Hematopoietic multipotent progenitor cell treated with erythropoietin and hydrocortisone succinate and interleukin-3 and kit ligand, for 4 days (in vitro differentiated cells): Measurements from ENCODE around the gene DHRS7C.

ENCODE experiments used
- DNase-seq: peaks from one replicate; pipeline ENCODE4 v3.0.0-alpha.2; 2015

The DHRS7C gene

DNA sequence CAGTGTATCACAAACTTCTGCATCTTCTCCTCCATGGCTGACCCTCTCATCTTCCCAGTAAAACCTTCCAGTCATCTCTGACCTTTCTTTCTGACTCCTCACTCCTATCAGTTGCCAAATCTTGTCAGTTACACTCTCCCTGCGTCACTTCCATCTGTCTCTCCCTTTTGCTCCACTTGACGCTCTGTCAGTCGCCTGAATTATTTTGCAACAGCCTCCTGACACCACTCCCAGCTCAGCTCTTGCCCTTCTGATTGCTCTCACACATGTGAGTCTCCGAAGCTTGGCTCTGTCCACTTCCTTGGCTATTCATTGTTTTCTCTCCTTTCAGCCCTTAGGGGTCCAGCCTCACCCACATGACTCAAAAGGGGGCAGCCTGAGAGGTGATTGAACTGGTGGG is 27.7 kb downstream of the DHRS7C start:
- DNase-seq = no peak

GRCh38 chr17:9760266-9760665 is 31.1 kb downstream of the DHRS7C start:
- DNase-seq = no peak

GRCh38 chr17:9755083-9755482 is 36.3 kb downstream of the DHRS7C start:
- DNase-seq = peak; percentile 11

DNA sequence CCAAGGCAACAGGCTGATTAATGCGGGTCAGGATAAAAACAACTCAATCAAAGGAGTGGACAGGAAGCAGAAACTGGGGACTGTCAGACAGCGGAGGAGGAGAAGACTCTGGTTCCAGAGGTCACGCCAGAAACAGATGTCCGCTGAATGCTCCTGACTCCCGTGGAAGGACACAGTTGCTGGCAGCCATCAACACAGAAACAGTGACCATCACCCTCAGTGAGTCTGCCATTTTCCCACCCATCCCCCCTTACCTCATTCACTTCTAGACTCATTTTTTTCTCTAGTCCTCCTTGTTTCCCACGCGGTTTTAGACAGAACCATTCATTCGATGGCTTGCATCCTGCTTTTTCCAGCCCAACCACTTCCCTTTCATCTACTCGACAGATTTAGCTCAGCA is 40.9 kb downstream of the DHRS7C start:
- DNase-seq = no peak

DNA sequence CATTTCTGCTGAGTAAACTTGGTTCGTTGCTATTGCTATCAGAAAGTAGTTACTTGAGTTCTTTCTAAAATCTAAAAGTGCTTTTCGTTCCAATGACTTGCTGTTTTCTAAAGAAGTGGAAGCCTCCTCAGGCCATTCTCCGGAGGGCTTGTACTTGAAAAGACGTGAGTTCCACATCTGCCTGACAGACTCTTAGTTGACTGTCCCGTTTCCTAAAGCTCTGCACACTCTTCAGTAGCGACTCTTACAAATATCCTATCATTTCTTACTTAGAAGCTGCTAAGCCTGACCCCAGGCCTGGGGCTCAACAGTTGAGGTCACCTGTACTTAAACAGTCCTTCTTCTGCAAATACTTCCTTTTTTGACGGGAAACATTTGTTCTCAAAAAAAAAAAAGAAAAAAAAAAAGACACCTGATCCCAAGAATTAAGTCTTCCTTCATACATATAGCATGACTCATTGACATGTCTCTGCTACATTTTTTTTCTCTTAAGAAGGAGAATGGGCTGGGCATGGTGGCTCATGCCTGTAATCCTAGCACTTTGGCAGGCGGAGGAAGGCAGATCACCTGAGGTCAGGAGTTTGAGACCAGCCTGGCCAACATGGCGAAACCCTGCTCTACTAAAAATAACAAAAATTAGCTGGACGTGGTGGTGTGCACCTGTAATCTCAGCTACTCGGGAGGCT is 61.5 kb downstream of the DHRS7C start:
- DNase-seq = no peak

DNA sequence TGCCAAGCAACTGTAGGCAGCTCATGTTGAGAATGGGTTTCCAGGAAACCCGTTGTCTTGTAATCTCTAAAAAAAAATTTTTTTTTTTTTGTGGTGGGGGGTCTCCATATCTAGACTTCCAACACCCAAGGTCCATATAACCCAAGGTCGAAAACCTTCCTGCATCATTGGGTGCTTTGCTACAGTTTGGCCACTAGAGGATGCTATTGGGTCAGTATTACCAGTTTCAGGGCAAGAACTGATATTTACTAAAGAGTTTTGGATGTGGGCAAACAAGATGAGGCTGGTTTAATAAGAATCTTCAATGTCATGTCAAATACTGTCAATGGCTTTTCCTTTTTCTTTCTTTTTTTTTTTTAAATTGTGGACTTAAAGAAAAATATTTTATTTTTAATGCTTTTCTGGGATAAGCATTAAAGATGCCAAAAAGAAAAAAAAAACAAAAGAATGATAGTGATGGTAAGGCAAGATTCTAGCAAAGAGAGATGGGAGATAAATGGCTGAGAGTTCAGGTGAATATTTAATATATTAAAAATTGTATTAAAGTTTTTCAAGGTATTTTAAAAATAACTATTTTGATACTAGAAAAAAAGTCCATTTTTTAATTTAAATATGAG is 62.2 kb downstream of the DHRS7C start:
- peak; percentile 76 for DNase-seq

DNA sequence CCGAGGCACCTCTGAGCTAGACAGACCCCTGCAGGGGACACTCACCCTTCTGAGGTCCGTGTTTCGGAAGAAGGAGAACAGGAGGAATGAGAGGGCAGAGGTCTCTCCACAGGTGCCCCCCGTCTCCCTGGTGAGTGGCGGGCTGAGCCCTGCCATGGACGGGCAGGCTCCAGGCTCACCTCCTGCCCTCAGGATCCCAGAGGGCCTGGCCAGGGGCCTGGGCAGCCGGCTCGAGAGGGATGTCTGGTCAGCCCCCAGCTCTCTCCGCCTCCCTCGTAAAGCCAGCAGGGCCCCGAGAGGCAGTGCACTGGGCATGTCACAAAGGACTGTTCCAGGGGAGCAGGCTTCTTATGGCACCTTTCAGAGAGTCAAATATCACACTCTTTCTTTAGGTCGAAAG is 62.8 kb downstream of the DHRS7C start:
- DNase-seq = no peak

DNA sequence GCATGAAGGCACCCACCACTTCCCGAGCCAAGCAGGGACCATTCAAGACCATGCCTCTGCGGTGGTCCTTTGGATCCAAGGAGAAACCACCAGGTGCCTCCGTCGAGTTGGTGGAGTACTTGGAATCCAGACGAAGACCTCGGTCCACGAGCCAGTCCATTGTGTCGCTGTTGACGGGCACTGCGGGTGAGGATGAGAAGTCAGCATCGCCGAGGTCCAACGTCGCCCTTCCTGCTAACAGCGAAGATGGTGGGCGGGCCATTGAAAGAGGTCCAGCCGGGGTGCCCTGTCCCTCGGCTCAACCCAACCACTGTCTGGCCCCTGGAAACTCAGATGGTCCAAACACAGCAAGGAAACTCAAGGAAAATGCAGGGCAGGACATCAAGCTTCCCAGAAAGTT is 63.4 kb downstream of the DHRS7C start:
- DNase-seq = no peak

DNA sequence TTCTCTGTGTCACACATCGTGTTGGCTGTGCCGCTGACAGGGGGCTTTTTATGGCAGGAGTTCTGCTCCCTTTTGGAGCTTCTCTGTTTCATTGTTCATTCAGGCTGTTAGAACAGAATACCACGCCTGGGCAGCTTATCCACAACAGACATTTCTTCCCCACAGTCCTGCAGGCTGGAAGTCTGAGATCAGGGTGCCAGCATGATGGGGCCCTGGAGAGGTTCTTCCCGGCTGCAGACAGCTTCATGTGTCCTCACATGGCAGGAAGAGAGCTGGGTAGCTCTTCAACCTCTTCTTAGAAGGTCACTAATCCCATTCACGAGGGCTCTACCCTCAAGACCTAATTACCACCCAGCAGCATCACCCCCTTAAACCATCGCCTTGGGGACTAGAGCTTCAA is 65.1 kb downstream of the DHRS7C start:
- no peak for DNase-seq

DNA sequence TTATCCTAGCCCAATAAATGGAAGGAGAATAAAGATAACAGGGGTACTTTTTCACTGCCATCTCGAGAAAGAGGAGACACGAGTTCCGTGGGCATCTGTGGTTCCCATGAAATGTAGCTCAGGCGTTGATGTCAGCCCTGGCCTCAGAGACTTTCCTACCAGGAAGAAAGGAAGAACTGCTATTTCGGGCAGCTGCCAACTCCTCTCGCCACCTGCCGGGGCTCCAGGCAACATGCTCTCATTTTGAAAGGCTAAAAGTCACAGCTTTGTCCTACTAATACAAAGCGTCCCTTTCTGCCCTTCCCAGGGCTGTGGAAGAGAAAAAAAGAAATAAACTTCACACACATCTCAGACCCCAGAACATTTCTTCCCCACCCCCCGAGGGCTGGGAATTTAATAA is 65.8 kb downstream of the DHRS7C start:
- DNase-seq = peak; percentile 29
